ENCODE results near the gene ETFRF1. TPM values are rescaled to one million over a fixed set of nuclear protein-coding genes. Genes with fewer than 3 reads are reported as not detected.

Gene ETFRF1
- polyA plus RNA-seq, 3 donors: 41.3 to 49.2 (median 46.4) TPM

- no peak for DNase-seq (ENCODE audit: low read depth in 3 of 3, low spot score in 2 of 3)
Observed at GRCh38 chr12:25208554-25208953, 13.5 kb downstream of the ETFRF1 start.

- no peak for DNase-seq (ENCODE audit: low read depth in 3 of 3, low spot score in 2 of 3)
Observed at GRCh38 chr12:25213338-25213737, 18.3 kb downstream of the ETFRF1 start.

- DNase-seq (ENCODE audit: low read depth in 3 of 3, low spot score in 2 of 3): no peak
Observed at GRCh38 chr12:25236190-25236589, 41.2 kb downstream of the ETFRF1 start.

- no peak for DNase-seq (ENCODE audit: low read depth in 3 of 3, low spot score in 2 of 3)
Observed at GRCh38 chr12:25236626-25237025, 41.6 kb downstream of the ETFRF1 start.

GRCh38 chr12:25241167-25242020 is 46.4 kb downstream of the ETFRF1 start:
- no peak for DNase-seq (ENCODE audit: low read depth in 3 of 3, low spot score in 2 of 3)

DNA sequence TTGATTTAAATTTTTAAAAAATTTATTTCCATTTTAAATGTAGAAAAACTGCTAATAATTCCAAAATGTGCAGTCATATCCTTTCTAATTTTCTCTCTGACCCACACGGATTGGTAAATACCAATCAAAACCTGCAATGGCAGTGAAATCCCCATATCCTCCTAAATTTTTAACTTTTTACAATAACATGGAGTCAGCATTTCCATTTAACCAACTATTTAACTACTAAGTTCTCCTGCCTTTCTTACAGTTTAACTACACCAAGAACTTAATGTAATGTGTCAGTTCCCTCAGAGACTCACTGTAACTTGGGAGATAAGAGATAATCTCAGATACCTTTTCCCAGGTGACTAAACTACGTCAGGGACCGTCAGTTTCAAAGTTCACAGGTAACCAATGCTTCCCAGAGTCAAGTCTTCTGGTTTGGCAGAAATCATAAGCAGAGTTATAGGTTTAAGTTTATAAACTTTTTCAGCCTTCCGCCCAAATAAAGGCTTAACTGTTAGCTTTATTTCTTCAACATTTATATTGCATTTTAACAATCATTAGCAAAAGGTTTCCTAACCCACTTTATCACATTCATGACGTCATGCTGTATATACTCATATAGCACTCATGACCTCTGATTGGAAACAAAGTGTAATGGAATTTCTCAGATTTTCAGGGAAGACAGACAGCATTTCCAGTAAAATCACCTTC is 48.1 kb downstream of the ETFRF1 start:
- no peak for DNase-seq (ENCODE audit: low read depth in 3 of 3, low spot score in 2 of 3)

- no peak for DNase-seq (ENCODE audit: low read depth in 3 of 3, low spot score in 2 of 3)
Observed at GRCh38 chr12:25243680-25243990, 48.6 kb downstream of the ETFRF1 start.

- no peak for DNase-seq (ENCODE audit: low read depth in 3 of 3, low spot score in 2 of 3)
Observed at GRCh38 chr12:25245491-25245890, 50.5 kb downstream of the ETFRF1 start.

DNA sequence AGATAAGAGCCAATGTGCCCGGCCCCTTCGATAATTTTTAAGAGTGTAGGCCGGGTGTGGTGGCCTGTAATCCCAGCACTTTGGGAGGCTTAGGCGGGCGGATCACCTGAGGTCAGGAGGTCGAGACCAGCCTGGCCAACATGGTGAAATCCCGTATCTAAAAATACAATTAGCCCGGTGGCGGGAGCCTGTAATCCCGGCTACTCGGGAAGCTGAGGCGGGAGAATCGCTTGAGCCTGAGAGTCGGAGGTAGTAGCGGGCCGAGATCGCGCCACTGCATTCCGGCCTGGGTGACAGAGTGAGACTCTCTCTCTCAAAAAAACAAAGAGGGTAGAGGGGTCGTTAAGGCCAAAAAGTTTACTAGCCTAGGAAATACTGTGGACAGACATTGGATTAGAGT is 53.1 kb downstream of the ETFRF1 start:
- no peak for DNase-seq (ENCODE audit: low read depth in 3 of 3, low spot score in 2 of 3)

GRCh38 chr12:25248732-25249131 is 53.7 kb downstream of the ETFRF1 start:
- no peak for DNase-seq (ENCODE audit: low read depth in 3 of 3, low spot score in 2 of 3)

DNA sequence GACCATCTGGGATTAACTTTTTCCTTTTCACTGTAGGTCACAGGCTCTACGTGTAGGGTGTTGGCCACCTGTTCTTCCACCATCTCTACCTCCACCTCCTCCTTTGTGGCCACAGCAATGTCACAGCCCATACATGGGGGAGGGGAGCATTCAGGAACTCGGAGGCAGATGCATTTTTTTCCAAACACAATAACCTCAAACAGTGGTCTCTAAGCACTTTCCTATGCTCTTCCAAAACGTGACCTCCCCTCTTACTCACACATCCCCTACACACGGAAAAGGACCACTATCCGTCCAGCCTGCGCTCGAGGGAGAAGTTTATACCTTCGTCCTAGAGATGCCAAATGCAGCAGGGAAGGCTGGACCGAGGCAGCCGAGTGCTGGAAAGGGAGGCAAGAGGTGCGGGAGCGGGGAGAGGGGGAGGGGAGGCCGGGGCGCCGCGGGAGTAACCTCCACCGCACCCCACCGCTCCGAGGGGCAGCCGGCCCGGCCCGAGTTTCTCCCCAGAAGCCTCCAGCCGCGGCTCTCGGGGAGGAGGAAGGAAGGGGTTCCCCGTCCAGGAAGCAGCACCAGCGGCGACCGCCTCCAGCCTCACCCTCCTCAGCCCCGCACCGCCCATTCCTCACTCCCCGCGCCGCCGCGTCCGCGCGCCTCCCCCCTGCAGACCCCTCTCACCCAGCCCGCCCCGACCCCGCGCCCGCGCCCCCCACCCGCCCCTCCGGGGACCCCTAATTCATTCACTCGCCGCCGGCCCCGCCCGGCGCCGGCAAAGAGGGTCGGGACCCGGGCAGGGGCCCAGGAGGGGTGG is 55.1 kb downstream of the ETFRF1 start:
- DNase-seq (ENCODE audit: low read depth in 3 of 3, low spot score in 2 of 3): peak in 1 of 3 donors; percentile 41

GRCh38 chr12:25250744-25251730 is 56.0 kb downstream of the ETFRF1 start, which contains the start of gene KRAS:
KRAS (minus strand) TSS chr12:25250929.
- peak; percentile 84 to 95 (median 93) for DNase-seq (ENCODE audit: low read depth in 3 of 3, low spot score in 2 of 3)

GRCh38 chr12:25251769-25252168 is 56.7 kb downstream of the ETFRF1 start:
- DNase-seq (ENCODE audit: low read depth in 3 of 3, low spot score in 2 of 3): no peak

GRCh38 chr12:25252946-25253345 is 57.9 kb downstream of the ETFRF1 start:
- no peak for DNase-seq (ENCODE audit: low read depth in 3 of 3, low spot score in 2 of 3)

- no peak for DNase-seq (ENCODE audit: low read depth in 3 of 3, low spot score in 2 of 3)
Observed at GRCh38 chr12:25253371-25254068, 58.5 kb downstream of the ETFRF1 start.

DNA sequence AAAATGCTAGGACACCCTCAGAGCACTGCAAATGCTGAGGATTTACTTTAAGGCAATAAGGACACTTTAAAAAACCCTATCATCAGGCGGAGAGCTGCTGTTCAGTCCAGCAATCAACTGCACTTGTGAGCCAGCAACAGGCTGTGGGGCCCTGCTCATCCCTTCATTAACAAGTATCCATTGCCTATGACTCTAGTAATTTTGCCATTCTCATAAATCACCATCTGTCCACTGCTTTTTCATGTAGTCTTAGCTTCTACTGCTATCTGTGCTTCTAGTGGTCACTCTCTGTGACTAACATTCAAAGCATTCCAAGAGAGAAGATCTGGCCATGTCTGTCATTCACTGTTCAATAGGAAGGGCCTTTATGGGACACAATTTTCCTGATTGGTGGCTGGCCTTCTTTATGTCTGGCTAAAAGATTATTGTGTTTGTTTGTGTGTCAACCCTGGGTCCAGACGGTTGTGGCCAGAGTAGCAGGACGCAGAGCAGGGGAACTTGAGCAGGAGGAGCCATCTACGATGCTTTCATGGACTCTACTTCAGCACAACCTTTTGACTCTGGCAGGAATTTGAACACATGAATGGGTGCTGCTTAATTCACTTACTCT is 59.3 kb downstream of the ETFRF1 start:
- no peak for DNase-seq (ENCODE audit: low read depth in 3 of 3, low spot score in 2 of 3)
